Ovary (tissue), 3 donors: ENCODE measurements around the gene DDR2.

Experiments used
- EP300 ChIP-seq: sonication (generic); formaldehyde crosslinking; IDR thresholded peaks from one replicate; pipeline ENCODE4 v1.6.1; 2017; ENCODE audit warnings: antibody characterized with exemption
- TF ChIP-seq, protein P1 (sequence below), 3 donors: fragments of 450-650 bp in 2 of 3; fragments of 200-600 bp in 1 of 3; IDR thresholded peaks; one replicate each; pipeline versions ENCODE4 v1.5.1 to v1.8.0; 2016 to 2022; ENCODE audit warnings: antibody characterized with exemption in 3 of 3, mild to moderate bottlenecking in 1 of 3
- donor health status: DM: no; HTN: no; CAD: no.

DNA sequence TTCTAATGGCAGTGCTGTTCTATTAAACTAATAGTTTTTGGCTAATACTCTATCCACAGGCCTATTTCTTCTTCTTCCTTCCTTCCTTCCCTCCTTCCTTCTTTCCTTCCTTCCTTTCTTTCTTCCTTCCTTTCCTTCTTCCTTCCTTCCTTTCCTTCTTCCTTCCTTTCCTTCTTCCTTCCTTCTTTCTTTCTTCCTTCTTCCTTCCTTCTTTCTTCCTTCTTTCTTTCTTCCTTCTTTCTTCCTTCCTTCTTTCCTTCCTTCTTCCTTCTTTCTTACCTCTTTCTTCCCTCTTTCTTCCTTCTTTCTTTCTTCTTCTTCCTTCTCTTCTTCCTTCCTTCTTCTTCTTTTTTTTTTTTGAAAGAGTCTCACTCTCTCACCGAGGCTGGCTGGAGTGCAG is 197.0 kb downstream of the DDR2 start:
- TF ChIP-seq, protein P1, sequence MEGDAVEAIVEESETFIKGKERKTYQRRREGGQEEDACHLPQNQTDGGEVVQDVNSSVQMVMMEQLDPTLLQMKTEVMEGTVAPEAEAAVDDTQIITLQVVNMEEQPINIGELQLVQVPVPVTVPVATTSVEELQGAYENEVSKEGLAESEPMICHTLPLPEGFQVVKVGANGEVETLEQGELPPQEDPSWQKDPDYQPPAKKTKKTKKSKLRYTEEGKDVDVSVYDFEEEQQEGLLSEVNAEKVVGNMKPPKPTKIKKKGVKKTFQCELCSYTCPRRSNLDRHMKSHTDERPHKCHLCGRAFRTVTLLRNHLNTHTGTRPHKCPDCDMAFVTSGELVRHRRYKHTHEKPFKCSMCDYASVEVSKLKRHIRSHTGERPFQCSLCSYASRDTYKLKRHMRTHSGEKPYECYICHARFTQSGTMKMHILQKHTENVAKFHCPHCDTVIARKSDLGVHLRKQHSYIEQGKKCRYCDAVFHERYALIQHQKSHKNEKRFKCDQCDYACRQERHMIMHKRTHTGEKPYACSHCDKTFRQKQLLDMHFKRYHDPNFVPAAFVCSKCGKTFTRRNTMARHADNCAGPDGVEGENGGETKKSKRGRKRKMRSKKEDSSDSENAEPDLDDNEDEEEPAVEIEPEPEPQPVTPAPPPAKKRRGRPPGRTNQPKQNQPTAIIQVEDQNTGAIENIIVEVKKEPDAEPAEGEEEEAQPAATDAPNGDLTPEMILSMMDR (IDR thresholded peaks at IDR 0.05), result no peak
- no peak for TF ChIP-seq EP300
